Liver (tissue), 9 donors: ENCODE results near the gene MAP1LC3B2. TPM values are rescaled to one million over a fixed set of nuclear protein-coding genes. Genes with fewer than 3 reads are reported as not detected.

Experiments
- DNase-seq: peaks from one replicate; pipeline ENCODE4 v3.0.0-alpha.2; 2017; ENCODE audit warnings: low spot score
- H3K27ac ChIP-seq, 2 donors: one replicate each; pipeline ENCODE4 v1.7.0; 2013; ENCODE audit warnings: inconsistent platforms in 2 of 2, low read length in 2 of 2, control low read depth in 1 of 2, low read depth in 1 of 2, mild to moderate bottlenecking in 1 of 2
- H3K27me3 ChIP-seq, 4 donors: one replicate each; pipeline versions ENCODE4 v1.6.1 to v1.7.0; 2013; ENCODE audit warnings: low read length in 3 of 4, inconsistent platforms in 1 of 4, mild to moderate bottlenecking in 1 of 4, moderate library complexity in 1 of 4; ENCODE audit not compliant: control insufficient read depth in 4 of 4, insufficient read depth in 4 of 4
- H3K36me3 ChIP-seq, 4 donors: one replicate each; pipeline versions ENCODE4 v1.6.1 to v1.7.0; 2013; ENCODE audit warnings: low read length in 3 of 4, mild to moderate bottlenecking in 3 of 4, low read depth in 1 of 4, moderate library complexity in 1 of 4; ENCODE audit not compliant: control insufficient read depth in 4 of 4, insufficient read depth in 3 of 4
- H3K4me1 ChIP-seq, 4 donors: one replicate each; pipeline versions ENCODE4 v1.6.1 to v1.7.0; 2013; ENCODE audit warnings: low read length in 3 of 4, mild to moderate bottlenecking in 3 of 4, moderate library complexity in 1 of 4; ENCODE audit not compliant: control insufficient read depth in 4 of 4, insufficient read depth in 4 of 4
- H3K4me3 ChIP-seq, 3 donors: one replicate each; pipeline versions ENCODE4 v1.6.1 to v1.7.0; 2013; ENCODE audit warnings: low read length in 3 of 3, control low read depth in 1 of 3, low read depth in 1 of 3, mild to moderate bottlenecking in 1 of 3
- H3K9ac ChIP-seq, 2 donors: one replicate each; pipeline ENCODE4 v1.7.0; 2013; ENCODE audit warnings: low read length in 2 of 2, mild to moderate bottlenecking in 2 of 2, moderate library complexity in 2 of 2, control low read depth in 1 of 2, low read depth in 1 of 2
- H3K9me3 ChIP-seq, 4 donors: one replicate each; pipeline versions ENCODE4 v1.6.1 to v1.7.0; 2013; ENCODE audit warnings: low read length in 3 of 4; ENCODE audit not compliant: control insufficient read depth in 4 of 4
- ATF3 ChIP-seq: IDR thresholded peaks from 2 replicates; pipeline ENCODE4 v1.6.1; 2016; ENCODE audit warnings: antibody characterized with exemption
- CTCF ChIP-seq: fragments of 150-350 bp; IDR thresholded peaks from 2 replicates; pipeline ENCODE4 v1.5.1; 2017; ENCODE audit warnings: improper control_type of control experiment, low read depth, low read length; ENCODE audit not compliant: missing input control
- EGR1 ChIP-seq, 2 donors: IDR thresholded peaks; 2 replicates each; pipeline ENCODE4 v1.6.1; 2016 to 2018; ENCODE audit warnings: antibody characterized with exemption in 2 of 2, low read depth in 2 of 2
- FOXA1 ChIP-seq: IDR thresholded peaks from 2 replicates; pipeline ENCODE4 v1.6.1; 2016; ENCODE audit warnings: antibody characterized with exemption
- FOXA2 ChIP-seq: IDR thresholded peaks from 2 replicates; pipeline ENCODE4 v1.6.1; 2016; ENCODE audit warnings: antibody characterized with exemption
- GABPA ChIP-seq, 2 donors: IDR thresholded peaks in 1 of 2; conservative IDR thresholded peaks in 1 of 2; 2 replicates each; pipeline ENCODE4 v1.6.1; 2016; ENCODE audit warnings: antibody characterized with exemption in 2 of 2, mild to moderate bottlenecking in 1 of 2, moderate library complexity in 1 of 2
- HNF4A ChIP-seq, 2 donors: conservative IDR thresholded peaks; 2 replicates each; pipeline ENCODE4 v1.6.1; 2016; ENCODE audit warnings: antibody characterized with exemption in 2 of 2, mild to moderate bottlenecking in 2 of 2
- HNF4G ChIP-seq: IDR thresholded peaks from 2 replicates; pipeline ENCODE4 v1.6.1; 2016; ENCODE audit warnings: antibody characterized with exemption
- MAX ChIP-seq: IDR thresholded peaks from 2 replicates; pipeline ENCODE4 v1.6.1; 2016; ENCODE audit warnings: antibody characterized with exemption
- RAD21 ChIP-seq, 2 donors: IDR thresholded peaks; 2 replicates each; pipeline ENCODE4 v1.6.1; 2016; ENCODE audit warnings: antibody characterized with exemption in 2 of 2, mild to moderate bottlenecking in 2 of 2
- REST ChIP-seq: IDR thresholded peaks from 2 replicates; pipeline ENCODE4 v1.6.1; 2016; ENCODE audit warnings: antibody characterized with exemption, mild to moderate bottlenecking
- RXRA ChIP-seq, 2 donors: IDR thresholded peaks; 2 replicates each; pipeline ENCODE4 v1.6.1; 2017 to 2018; ENCODE audit warnings: antibody characterized with exemption in 2 of 2, mild to moderate bottlenecking in 1 of 2
- SP1 ChIP-seq: IDR thresholded peaks from 2 replicates; pipeline ENCODE4 v1.6.1; 2018; ENCODE audit warnings: antibody characterized with exemption, mild to moderate bottlenecking
- TAF1 ChIP-seq: conservative IDR thresholded peaks from 2 replicates; pipeline ENCODE4 v1.6.1; 2016; ENCODE audit warnings: antibody characterized with exemption, mild to moderate bottlenecking
- YY1 ChIP-seq: IDR thresholded peaks from 2 replicates; pipeline ENCODE4 v1.6.1; 2016; ENCODE audit warnings: antibody characterized with exemption, mild to moderate bottlenecking
- ZBTB33 ChIP-seq: IDR thresholded peaks from 2 replicates; pipeline ENCODE4 v1.6.1; 2016; ENCODE audit warnings: antibody characterized with exemption
- WGBS: extraction: QIAGEN DNeasy Blood & Tissue Kit; methylation state at CpG from one replicate; pipeline ENCODE4 v1.1.7; 2013; 5-methylcytosine and 5-hydroxymethylcytosine counted together
- polyA plus RNA-seq, 2 donors: library from polyadenylated mRNA; stranded (reverse) in 1 of 2; unstranded in 1 of 2; fragments of 200-250 nt in 1 of 2; fragments of >200 nt in 1 of 2; fragmentation: Nextera tagmentation in 1 of 2; extraction: Ambion mirVana in 1 of 2; gene quantifications; one replicate each; pipeline versions ENCODE4 v1.2.1 to v1.2.3, GENCODE V29; 2013 to 2015
- total RNA-seq, 2 donors: library from RNA; depleted of rRNA; stranded (reverse); fragments of >200 nt; gene quantifications; one replicate each; pipeline ENCODE4 v1.2.3, GENCODE V29; 2014
- donor health status: healthy.
- donor health status: healthy.
- donor health status: healthy.
- donor health status: healthy.
- donor health status: healthy.

MAP1LC3B2 gene
- total and polyA plus RNA-seq, 4 donors = 1.3 to 7.7 TPM; not detected in 2

GRCh38 chr12:116539361-116539771 is 19.8 kb upstream of the MAP1LC3B2 start:
- WGBS = 49% methylated on average over 1 of the region's 1 CpG
- TF ChIP-seq REST = no peak
- no peak for TF ChIP-seq ATF3
- no peak for TF ChIP-seq CTCF
- no peaks in the 10 kb centered on the region for H3K27me3 ChIP-seq
- no peaks in the 10 kb centered on the region for H3K9me3 ChIP-seq
- H3K4me1 ChIP-seq = peaks cover 0 to 7% (median 6%) of the 10 kb centered on the region in 4 donors
- no peak for DNase-seq
- H3K36me3 ChIP-seq = no peaks in the 10 kb centered on the region
- H3K9ac ChIP-seq = no peak overlapping the region
- H3K27ac ChIP-seq = no peak overlapping the region
- H3K4me3 ChIP-seq = no peak overlapping the region

- Histone ChIP-seq H3K27ac (no peak overlapping the region), H3K4me1 (peaks cover 0 to 8% (median 4%) of the 10 kb centered on the region in 4 donors), H3K27me3 (no peaks in the 10 kb centered on the region), H3K9me3 (no peaks in the 10 kb centered on the region), H3K4me3 (no peak overlapping the region), H3K36me3 (no peaks in the 10 kb centered on the region), H3K9ac (no peak overlapping the region)
- TF ChIP-seq GABPA (IDR thresholded peaks at IDR 0.05 in 1 of 2, conservative IDR thresholded peaks at IDR 0.05 in 1 of 2) (no peak), YY1 (no peak)
- DNase-seq = no peak
- 47% methylated on average over 17 of the region's 17 CpGs for WGBS
These were observed 19.2 kb upstream of the MAP1LC3B2 start for GRCh38 chr12:116539905-116540482.

- H3K4me1 ChIP-seq = peaks cover 0 to 8% (median 4%) of the 10 kb centered on the region in 4 donors
- DNase-seq = no peak
- no peaks in the 10 kb centered on the region for H3K36me3 ChIP-seq
- no peak overlapping the region for H3K27ac ChIP-seq
- no peak overlapping the region for H3K9ac ChIP-seq
- TF ChIP-seq ZBTB33 (no peak), SP1 (no peak), MAX (no peak), FOXA2 (no peak), RXRA (IDR thresholded peaks at IDR 0.05) (no peak), HNF4G (no peak), YY1 (no peak), REST (no peak), TAF1 (no peak), HNF4A (conservative IDR thresholded peaks at IDR 0.05) (no peak), FOXA1 (no peak), EGR1 (IDR thresholded peaks at IDR 0.05; ENCODE audit: low read depth in 2 of 2) (no peak), RAD21 (IDR thresholded peaks at IDR 0.05) (no peak)
- no peak overlapping the region for H3K4me3 ChIP-seq
- H3K27me3 ChIP-seq = no peaks in the 10 kb centered on the region
- 80% methylated on average over 5 of the region's 5 CpGs for WGBS
- no peaks in the 10 kb centered on the region for H3K9me3 ChIP-seq
These were observed 18.5 kb upstream of the MAP1LC3B2 start for GRCh38 chr12:116540622-116541152.
